Thoracic aorta (tissue), 2 donors: ENCODE data around the gene IGDCC3. TPM values are rescaled to one million over a fixed set of nuclear protein-coding genes. Genes with fewer than 3 reads are reported as not detected.

Source experiments
- ATAC-seq: fragments of 150-250 bp; one replicate; pipeline ENCODE4 v1.8.0; 2017; ENCODE audit warnings: low read depth; ENCODE audit not compliant: insufficient number of reproducible peaks, low FRiP score
- DNase-seq: peaks from one replicate; pipeline ENCODE4 v3.0.0-alpha.2; 2020; ENCODE audit warnings: low spot score
- H3K27ac ChIP-seq, 2 donors: fragments of 200-600 bp; sonication (generic); 1 replicate in 1 of 2; 2 replicates in 1 of 2; pipeline ENCODE4 v1.5.1; 2016; ENCODE audit warnings: mild to moderate bottlenecking in 2 of 2, moderate library complexity in 2 of 2
- H3K27me3 ChIP-seq: fragments of 200-600 bp; sonication (generic); replicated peaks from 2 replicates; pipeline ENCODE4 v1.6.0; 2016; ENCODE audit warnings: mild to moderate bottlenecking; ENCODE audit not compliant: insufficient read depth
- H3K36me3 ChIP-seq: fragments of 200-600 bp; sonication (generic); one replicate; pipeline ENCODE4 v1.5.1; 2016
- H3K4me1 ChIP-seq, 2 donors: fragments of 200-600 bp; sonication (generic); 1 replicate in 1 of 2; 2 replicates in 1 of 2; pipeline versions ENCODE4 v1.5.1 to v1.6.0; 2016; ENCODE audit warnings: low read depth in 2 of 2, mild to moderate bottlenecking in 1 of 2; ENCODE audit not compliant: control insufficient read depth in 1 of 2
- H3K4me3 ChIP-seq: fragments of 200-600 bp; sonication (generic); 2 replicates; pipeline ENCODE4 v1.5.1; 2016; ENCODE audit warnings: mild to moderate bottlenecking
- H3K9me3 ChIP-seq: fragments of 200-600 bp; sonication (generic); 2 replicates; pipeline ENCODE4 v1.5.1; 2016
- CTCF ChIP-seq: fragments of 200-600 bp; sonication (generic); IDR thresholded peaks from one replicate; pipeline ENCODE4 v1.5.1; 2019; ENCODE audit warnings: antibody characterized with exemption
- total RNA-seq, 2 donors: library from RNA; depleted of rRNA; stranded (reverse); fragments of >200 nt; gene quantifications; one replicate each; pipeline versions ENCODE4 v1.1.0 to v1.2.3, GENCODE V29; 2016

Gene IGDCC3
- total RNA-seq, 2 donors from 2014 or later, result not detected

GRCh38 chr15:65421360-65422215, 43.8 kb upstream of the IGDCC3 start:
- no peak for ATAC-seq
- Histone ChIP-seq H3K36me3 (no peaks in the 10 kb centered on the region), H3K27me3 (no peaks in the 10 kb centered on the region), H3K4me3 (peak overlapping the region; percentile 76), H3K27ac (no peak overlapping the region), H3K4me1 (peaks cover 12 to 15% of the 10 kb centered on the region in 2 donors), H3K9me3 (no peaks in the 10 kb centered on the region)
- DNase-seq, result no peak
- TF ChIP-seq CTCF, result no peak

- Histone ChIP-seq H3K27ac (no peak overlapping the region), H3K9me3 (no peaks in the 10 kb centered on the region), H3K4me1 (peaks cover 12 to 15% of the 10 kb centered on the region in 2 donors), H3K4me3 (peak overlapping the region; percentile 76), H3K36me3 (no peaks in the 10 kb centered on the region), H3K27me3 (no peaks in the 10 kb centered on the region)
- no peak for DNase-seq
- TF ChIP-seq CTCF, result no peak
- no peak for ATAC-seq
Observed at GRCh38 chr15:65420975-65421359, 43.2 kb upstream of the IGDCC3 start.

GRCh38 chr15:65418596-65418995, 40.8 kb upstream of the IGDCC3 start:
- H3K36me3 ChIP-seq, result no peaks in the 10 kb centered on the region
- no peaks in the 10 kb centered on the region for H3K9me3 ChIP-seq
- H3K27me3 ChIP-seq, result no peaks in the 10 kb centered on the region
- DNase-seq (no peak), ATAC-seq (no peak)
- H3K4me1 ChIP-seq, result peaks cover 12 to 15% of the 10 kb centered on the region in 2 donors
- no peak for TF ChIP-seq CTCF
- no peak overlapping the region for H3K27ac ChIP-seq
- no peak overlapping the region for H3K4me3 ChIP-seq

GRCh38 chr15:65416845-65417416, 39.1 kb upstream of the IGDCC3 start:
- no peak overlapping the region for H3K4me3 ChIP-seq
- H3K4me1 ChIP-seq, result peaks cover 11 to 12% of the 10 kb centered on the region in 2 donors
- ATAC-seq, result no peak
- TF ChIP-seq CTCF, result no peak
- H3K27me3 ChIP-seq, result no peaks in the 10 kb centered on the region
- H3K9me3 ChIP-seq, result no peaks in the 10 kb centered on the region
- H3K27ac ChIP-seq, result no peak overlapping the region
- no peaks in the 10 kb centered on the region for H3K36me3 ChIP-seq
- DNase-seq, result no peak

- no peaks in the 10 kb centered on the region for H3K36me3 ChIP-seq
- no peak for TF ChIP-seq CTCF
- H3K9me3 ChIP-seq, result no peaks in the 10 kb centered on the region
- no peaks in the 10 kb centered on the region for H3K4me1 ChIP-seq
- no peak overlapping the region for H3K4me3 ChIP-seq
- DNase-seq (no peak), ATAC-seq (no peak)
- H3K27me3 ChIP-seq, result no peaks in the 10 kb centered on the region
- no peak overlapping the region for H3K27ac ChIP-seq
Observed at GRCh38 chr15:65414841-65415621, 37.2 kb upstream of the IGDCC3 start.
